Measurements from ENCODE around the gene PRR13. TPM values are rescaled to one million over a fixed set of nuclear protein-coding genes. Genes with fewer than 3 reads are reported as not detected.
"Not testable (repeated sequence)": the region's sequence is repeated elsewhere in the genome, so short reads cannot be mapped to it uniquely, and the experiment has no call there.

Gene PRR13
- total RNA-seq, 1 experiment from 2014 or later, result 216 TPM

GRCh38 chr12:53402351-53402750 is 39.2 kb upstream of the PRR13 start:
- BruUV-seq (replicated peaks); RAD21 ChIA-PET (ENCODE audit: low non-redundant PET in 1 of 2, low total read pairs in 2 of 2, uncharacterized antibody in 2 of 2, unreplicated experiment in 2 of 2); POLR2A ChIA-PET; H4K20me1 ChIP-seq (ENCODE audit: insufficient read depth); H2AFZ ChIP-seq (ENCODE audit: low read depth, low read length, poor library complexity, severe bottlenecking); H3K9ac ChIP-seq (ENCODE audit: low read length); H3K4me3 ChIP-seq (replicated peaks in 1 of 2; ENCODE audit: low read depth in 1 of 2, low read length in 2 of 2); H3K9me2 ChIP-seq (ENCODE audit: insufficient read depth); intact Hi-C loops (cut with micrococcal nuclease); H3K36me3 ChIP-seq (ENCODE audit: control insufficient read depth in 1 of 2, insufficient read depth in 2 of 2, low read length in 2 of 2); H3K4me2 ChIP-seq (ENCODE audit: low read length); H3K27me3 ChIP-seq (ENCODE audit: insufficient read depth, low read length); H3K9me3 ChIP-seq (ENCODE audit: control insufficient read depth in 1 of 2, insufficient read depth in 1 of 2, low read depth in 1 of 2, low read length in 2 of 2); ATAC-seq; H3K27ac ChIP-seq (ENCODE audit: low read depth, low read length); DNase-seq (ENCODE audit: low read depth, low spot score); H3K4me1 ChIP-seq (ENCODE audit: control insufficient read depth in 1 of 2, insufficient read depth in 2 of 2, low read length in 2 of 2): not testable (repeated sequence)
- peaks cover 87% of the 10 kb centered on the region for H3K79me2 ChIP-seq (ENCODE audit: insufficient read depth, low read length)
- CTCF ChIA-PET, result interaction anchor here (1.3 kb wide), 1 partner anchor 50 kb away, joined by 4 read pairs; no protein-coding TSS in a partner anchor

- H3K79me2 ChIP-seq (ENCODE audit: insufficient read depth, low read length), result peaks cover 82% of the 10 kb centered on the region
- no peak overlapping the region for H2AFZ ChIP-seq (ENCODE audit: low read depth, low read length, poor library complexity, severe bottlenecking)
- no peaks in the 10 kb centered on the region for H3K27me3 ChIP-seq (ENCODE audit: insufficient read depth, low read length)
- intact Hi-C loops (cut with micrococcal nuclease), result no loop called here
- no peak overlapping the region for H3K27ac ChIP-seq (ENCODE audit: low read depth, low read length)
- H3K9me2 ChIP-seq (ENCODE audit: insufficient read depth), result no peaks in the 10 kb centered on the region
- RAD21 ChIA-PET (ENCODE audit: low non-redundant PET in 1 of 2, low total read pairs in 2 of 2, uncharacterized antibody in 2 of 2, unreplicated experiment in 2 of 2), result no interaction called here
- H3K4me2 ChIP-seq (ENCODE audit: low read length), result no peak overlapping the region
- POLR2A ChIA-PET, result no interaction called here
- CTCF ChIA-PET, result no interaction called here
- H3K4me1 ChIP-seq (ENCODE audit: control insufficient read depth in 1 of 2, insufficient read depth in 2 of 2, low read length in 2 of 2), result no peaks in the 10 kb centered on the region; a peak in 1 of 4 replicates
- no peak for TF ChIP-seq MAX (IDR thresholded peaks at IDR 0.05)
- TF ChIP-seq YY1 (IDR thresholded peaks at IDR 0.05; ENCODE audit: extremely low read depth, insufficient replicate concordance, low read depth, low read length), result no peak
- TF ChIP-seq ELF1 (IDR thresholded peaks at IDR 0.05; ENCODE audit: borderline replicate concordance, low read depth), result no peak
- TF ChIP-seq REST (IDR thresholded peaks at IDR 0.05; ENCODE audit: low read depth), result no peak
- no peak for TF ChIP-seq JUND (IDR thresholded peaks at IDR 0.05)
- TF ChIP-seq SP1 (IDR thresholded peaks at IDR 0.05; ENCODE audit: low read depth), result no peak
- H4K20me1 ChIP-seq (ENCODE audit: insufficient read depth), result 0 out of 2 replicates have a peak, but pooled peaks cover 4% of the 10 kb centered on the region
- no TSS peak for BruUV-seq (replicated peaks)
- DNase-seq (ENCODE audit: low read depth, low spot score) (no peak), ATAC-seq (no peak)
- H3K9ac ChIP-seq (ENCODE audit: low read length), result no peak overlapping the region
- H3K9me3 ChIP-seq (ENCODE audit: control insufficient read depth in 1 of 2, insufficient read depth in 1 of 2, low read depth in 1 of 2, low read length in 2 of 2), result no peaks in the 10 kb centered on the region
- peaks cover 3 to 6% of the 10 kb centered on the region in 2 experiments; a peak in 2 of 4 replicates for H3K36me3 ChIP-seq (ENCODE audit: control insufficient read depth in 1 of 2, insufficient read depth in 2 of 2, low read length in 2 of 2)
- no peak overlapping the region for H3K4me3 ChIP-seq (replicated peaks in 1 of 2; ENCODE audit: low read depth in 1 of 2, low read length in 2 of 2)
Observed at GRCh38 chr12:53402871-53403270, 38.7 kb upstream of the PRR13 start.

All from HCT116 (cell line).